Sciatic nerve (tissue), 2 donors: Measurements from ENCODE around the gene OR5H1. TPM values are rescaled to one million over a fixed set of nuclear protein-coding genes. Genes with fewer than 3 reads are reported as not detected.

Source experiments
- ATAC-seq: fragments of 200-7000 bp; cut with Tn5 transposase; one replicate; pipeline ENCODE4 v1.9.1; 2020; ENCODE audit warnings: mild to moderate bottlenecking, moderate library complexity
- DNase-seq: peaks from one replicate; pipeline ENCODE4 v3.0.0-alpha.2; 2020; ENCODE audit warnings: low spot score
- intact Hi-C: fragments of 100-400 bp; cut with DNase I; formaldehyde crosslinking; loops from one replicate; pipeline ENCODE4 v1.14.2; 2022
- total RNA-seq: library from RNA; stranded (reverse); fragmentation: NEBNext Ultra II Directional; extraction: Animal tissue kit (Norgen Biotek cat#: 25700); gene quantifications from one replicate; pipeline ENCODE4 v1.2.1, GENCODE V29; 2021
- donor health status: DM: no; HTN: no; CAD: no.
- donor health status: DM: no; HTN: no; CAD: no.

The OR5H1 gene
- total RNA-seq, 1 donor from 2014 or later = not detected

DNA sequence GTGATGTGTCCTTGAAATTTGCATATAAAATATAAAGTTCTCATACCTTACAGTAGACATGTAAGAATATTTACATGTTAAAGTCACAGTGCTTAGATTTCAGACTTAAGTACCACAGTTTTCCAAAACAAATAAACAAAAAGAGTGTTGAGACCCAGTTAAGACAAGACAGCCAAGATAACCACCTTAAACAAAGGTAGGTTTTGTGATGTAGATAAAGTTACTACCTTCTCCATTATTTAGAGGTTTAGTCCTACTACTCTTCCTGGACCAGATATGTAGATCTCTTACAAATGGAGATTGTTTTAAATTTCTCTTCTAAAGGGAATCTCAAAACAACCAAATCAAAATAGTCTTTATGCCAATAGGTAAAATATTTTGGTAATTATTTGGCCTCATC is 51.7 kb downstream of the OR5H1 start:
- intact Hi-C loops = no loop called here
- ATAC-seq (no peak), DNase-seq (no peak)

DNA sequence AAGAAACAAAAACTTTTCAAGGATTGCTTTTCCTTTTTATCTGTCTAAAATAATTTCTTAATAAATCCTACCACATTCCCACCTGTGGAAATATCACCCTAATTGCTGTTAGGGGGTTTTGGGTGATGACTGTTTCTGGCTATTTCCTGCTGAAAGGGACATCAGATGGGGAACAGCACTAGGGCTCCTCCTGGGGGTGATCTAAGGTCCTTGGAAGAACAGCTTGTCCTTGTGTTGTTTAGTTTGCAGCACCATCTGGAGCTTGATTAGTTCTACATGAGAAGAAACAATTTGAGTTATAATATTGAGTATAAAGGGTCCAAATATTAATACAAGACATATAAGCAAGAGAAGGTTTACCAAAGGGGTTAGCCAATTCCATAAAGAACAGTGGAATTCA is 54.7 kb downstream of the OR5H1 start:
- DNase-seq (no peak), ATAC-seq (peak; percentile 68)
- intact Hi-C loops = no loop called here

Other genes with a start within 250 kb of the OR5H1 start
- 36.0 TPM for gene RIOX2, start 158.3 kb upstream of the OR5H1 start, total RNA-seq
- not detected for gene GABRR3, start 95.4 kb upstream of the OR5H1 start, total RNA-seq
- not detected for gene OR5AC2, start 43.5 kb upstream of the OR5H1 start, total RNA-seq
- gene OR5H14, start 16.8 kb downstream of the OR5H1 start, total RNA-seq = not detected
- not detected for gene OR5H15, start 36.0 kb downstream of the OR5H1 start, total RNA-seq
- not detected for gene OR5H6, start 133.5 kb downstream of the OR5H1 start, total RNA-seq
- not detected for gene OR5H2, start 151.8 kb downstream of the OR5H1 start, total RNA-seq
- gene OR5K4, start 223.1 kb downstream of the OR5H1 start, total RNA-seq = not detected